SH-SY5Y (cell line): ENCODE data around the gene WDPCP.

Source experiments
- GATA2 ChIP-seq: IDR thresholded peaks from 2 replicates; pipeline ENCODE4 v1.6.1; 2011; ENCODE audit warnings: mild to moderate bottlenecking, low read depth, low read length
- GATA3 ChIP-seq: IDR thresholded peaks from 2 replicates; pipeline ENCODE4 v1.6.1; 2011; ENCODE audit warnings: low read depth, mild to moderate bottlenecking, low read length, moderate library complexity

DNA sequence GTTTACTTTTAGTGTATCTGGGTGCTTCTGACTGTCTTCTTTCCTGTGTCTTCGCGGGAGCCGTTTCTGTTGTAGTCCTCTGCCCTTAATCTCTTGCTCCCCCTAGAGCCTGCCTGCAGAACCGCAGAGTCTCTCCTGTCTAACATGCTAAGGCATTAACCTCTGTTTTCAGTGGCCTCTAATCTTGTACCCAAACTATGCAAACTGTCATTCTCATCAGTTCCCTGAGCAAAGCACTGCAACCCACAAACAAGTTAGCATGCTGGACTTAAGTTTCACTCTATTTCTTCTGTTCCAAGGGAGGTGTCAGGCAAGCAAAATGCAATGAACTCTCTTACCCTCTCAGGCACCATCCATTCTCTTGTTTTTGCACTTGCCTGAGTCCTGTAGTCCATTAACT is 399.3 kb downstream of the WDPCP start:
- TF ChIP-seq GATA2 (no peak), GATA3 (no peak)
